Measurements from ENCODE around the gene UBE2D2.
"Not testable (repeated sequence)": the region's sequence is repeated elsewhere in the genome, so short reads cannot be mapped to it uniquely, and the experiment has no call there.

UBE2D2 gene

GRCh38 chr5:139601429-139601828 is 40.3 kb downstream of the UBE2D2 start:
- no peak for TF ChIP-seq CTCF (conservative IDR thresholded peaks at IDR 0.05; ENCODE audit: low read length)
- no peak overlapping the region for H3K4me3 ChIP-seq (ENCODE audit: low read length)
- DNase-seq (ENCODE audit: low read depth), result no peak

- not testable (repeated sequence) for DNase-seq (ENCODE audit: low read depth); H3K4me3 ChIP-seq (ENCODE audit: low read length)
These were observed 40.8 kb downstream of the UBE2D2 start for GRCh38 chr5:139601948-139602347.

GRCh38 chr5:139605887-139606286 is 44.7 kb downstream of the UBE2D2 start:
- H3K4me3 ChIP-seq (ENCODE audit: low read length), result no peak overlapping the region
- no peak for DNase-seq (ENCODE audit: low read depth)
- no peak for TF ChIP-seq CTCF (conservative IDR thresholded peaks at IDR 0.05; ENCODE audit: low read length)

GRCh38 chr5:139611703-139612584 is 50.8 kb downstream of the UBE2D2 start:
- H3K4me3 ChIP-seq (ENCODE audit: low read length), result no peak overlapping the region
- DNase-seq (ENCODE audit: low read depth), result peak; percentile 65
- TF ChIP-seq CTCF (conservative IDR thresholded peaks at IDR 0.05; ENCODE audit: low read length), result no peak

- H3K4me3 ChIP-seq (ENCODE audit: low read length), result no peak overlapping the region
- DNase-seq (ENCODE audit: low read depth), result no peak
- no peak for TF ChIP-seq CTCF (conservative IDR thresholded peaks at IDR 0.05; ENCODE audit: low read length)
These were observed 58.7 kb downstream of the UBE2D2 start for GRCh38 chr5:139619861-139620260.

GRCh38 chr5:139625398-139625797 is 64.3 kb downstream of the UBE2D2 start:
- not testable (repeated sequence) for H3K4me3 ChIP-seq (ENCODE audit: low read length); DNase-seq (ENCODE audit: low read depth)

GRCh38 chr5:139630855-139631254 is 69.7 kb downstream of the UBE2D2 start:
- TF ChIP-seq CTCF (conservative IDR thresholded peaks at IDR 0.05; ENCODE audit: low read length), result no peak
- DNase-seq (ENCODE audit: low read depth), result no peak
- no peak overlapping the region for H3K4me3 ChIP-seq (ENCODE audit: low read length)

GRCh38 chr5:139631520-139632165 is 70.5 kb downstream of the UBE2D2 start:
- no peak for TF ChIP-seq CTCF (conservative IDR thresholded peaks at IDR 0.05; ENCODE audit: low read length)
- no peak for DNase-seq (ENCODE audit: low read depth)
- no peak overlapping the region for H3K4me3 ChIP-seq (ENCODE audit: low read length)
